ENCODE measurements around the gene KRT73.

The KRT73 gene

GRCh38 chr12:52630599-52631200 lies 12.3 kb upstream of the KRT73 start:
- TF ChIP-seq CTCF (IDR thresholded peaks at IDR 0.05; ENCODE audit: low read depth, low read length) = no peak
- DNase-seq (ENCODE audit: extremely low read depth, low read depth) = no peak

- no peak for DNase-seq (ENCODE audit: extremely low read depth, low read depth)
- no peak for TF ChIP-seq CTCF (IDR thresholded peaks at IDR 0.05; ENCODE audit: low read depth, low read length)
Observed at GRCh38 chr12:52630008-52630500, 11.7 kb upstream of the KRT73 start.

GRCh38 chr12:52629281-52630007 lies 11.1 kb upstream of the KRT73 start:
- no peak for DNase-seq (ENCODE audit: extremely low read depth, low read depth)
- TF ChIP-seq CTCF (IDR thresholded peaks at IDR 0.05; ENCODE audit: low read depth, low read length) = no peak

- no peak for TF ChIP-seq CTCF (IDR thresholded peaks at IDR 0.05; ENCODE audit: low read depth, low read length)
- no peak for DNase-seq (ENCODE audit: extremely low read depth, low read depth)
Observed at GRCh38 chr12:52628841-52629240, 10.5 kb upstream of the KRT73 start.

GRCh38 chr12:52628111-52628507 lies 9.8 kb upstream of the KRT73 start:
- no peak for DNase-seq (ENCODE audit: extremely low read depth, low read depth)
- no peak for TF ChIP-seq CTCF (IDR thresholded peaks at IDR 0.05; ENCODE audit: low read depth, low read length)

GRCh38 chr12:52627395-52628110 lies 9.2 kb upstream of the KRT73 start:
- DNase-seq (ENCODE audit: extremely low read depth, low read depth) = no peak
- TF ChIP-seq CTCF (IDR thresholded peaks at IDR 0.05; ENCODE audit: low read depth, low read length) = no peak

- DNase-seq (ENCODE audit: extremely low read depth, low read depth) = no peak
Observed at GRCh38 chr12:52622349-52622748, 4.0 kb upstream of the KRT73 start.

More at GRCh38 chr12:52622349-52622748, 4.0 kb upstream of the KRT73 start:
- TF ChIP-seq CTCF (IDR thresholded peaks at IDR 0.05; ENCODE audit: low read depth, low read length) = no peak
